NCI-H2171 treated with DMSO at 0.1 percent for 48 hours (cell line): Measurements from ENCODE around the gene DTNBP1.

Experiments
- DNase-seq: peaks from one replicate; lab custom pipeline; 2025; lab: John Stamatoyannopoulos, UW

The DTNBP1 gene

DNA sequence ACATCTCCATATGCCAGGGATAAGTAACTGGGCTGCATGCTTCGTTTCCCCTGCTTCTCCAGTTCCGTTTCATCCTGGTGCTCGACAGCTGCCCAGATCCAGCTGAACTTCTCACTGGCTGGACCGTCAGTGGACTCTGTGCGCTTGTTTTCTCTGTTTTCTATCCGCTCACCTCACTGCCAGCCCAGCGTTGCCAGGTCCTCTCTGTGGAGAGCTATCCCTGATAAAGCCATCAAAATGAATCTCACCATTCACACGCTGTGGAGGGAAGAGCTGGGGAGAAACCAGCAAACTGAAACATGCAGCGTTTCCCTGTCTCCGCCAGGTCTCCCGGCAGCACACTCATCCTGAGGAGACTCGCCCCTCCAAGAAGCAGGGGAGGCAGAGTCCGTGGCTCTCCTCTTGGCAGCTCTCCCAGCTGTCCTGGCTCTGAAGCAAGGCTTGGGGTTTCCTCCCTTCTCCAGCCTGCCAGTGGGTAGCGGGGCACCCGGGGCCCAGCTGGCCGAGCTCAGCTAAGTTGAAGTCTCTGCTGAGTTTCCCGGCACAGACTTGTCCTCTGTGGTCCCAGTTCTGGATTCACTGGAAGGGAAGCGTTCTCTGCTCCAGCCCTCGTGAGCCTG lies 160.9 kb downstream of the DTNBP1 start:
- peak; percentile 54 for DNase-seq

DNA sequence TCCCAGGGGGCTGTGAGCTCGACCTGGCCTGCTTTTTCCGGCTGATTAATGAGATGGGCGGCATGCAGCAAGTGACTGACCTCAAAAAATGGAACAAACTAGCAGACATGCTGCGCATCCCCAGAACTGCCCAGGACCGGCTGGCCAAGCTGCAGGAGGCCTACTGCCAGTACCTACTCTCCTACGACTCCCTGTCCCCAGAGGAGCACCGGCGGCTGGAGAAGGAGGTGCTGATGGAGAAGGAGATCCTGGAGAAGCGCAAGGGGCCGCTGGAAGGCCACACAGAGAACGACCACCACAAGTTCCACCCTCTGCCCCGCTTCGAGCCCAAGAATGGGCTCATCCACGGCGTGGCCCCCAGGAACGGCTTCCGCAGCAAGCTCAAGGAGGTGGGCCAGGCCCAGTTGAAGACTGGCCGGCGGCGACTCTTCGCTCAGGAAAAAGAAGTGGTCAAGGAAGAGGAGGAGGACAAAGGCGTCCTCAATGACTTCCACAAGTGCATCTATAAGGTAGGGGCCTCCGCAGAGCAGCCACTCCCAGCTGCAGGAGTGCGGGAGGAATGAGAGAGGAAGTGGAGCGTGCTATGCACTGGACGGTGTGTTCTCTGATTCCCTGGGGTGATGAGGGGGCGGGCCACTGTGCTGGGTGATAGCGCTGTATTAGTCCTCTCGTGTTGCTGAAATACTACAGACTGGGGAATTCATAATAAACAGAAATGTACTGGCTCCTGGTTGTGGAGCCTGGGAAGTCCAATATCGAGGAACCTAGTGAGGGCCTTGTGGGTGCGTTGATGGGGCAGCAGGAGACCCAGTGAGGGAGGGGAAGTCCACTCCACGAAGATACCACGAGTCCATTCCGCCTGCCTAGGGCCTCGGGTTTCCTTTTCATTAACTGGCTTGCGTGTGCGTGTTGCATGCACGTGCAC lies 161.7 kb downstream of the DTNBP1 start:
- DNase-seq, result no peak

DNA sequence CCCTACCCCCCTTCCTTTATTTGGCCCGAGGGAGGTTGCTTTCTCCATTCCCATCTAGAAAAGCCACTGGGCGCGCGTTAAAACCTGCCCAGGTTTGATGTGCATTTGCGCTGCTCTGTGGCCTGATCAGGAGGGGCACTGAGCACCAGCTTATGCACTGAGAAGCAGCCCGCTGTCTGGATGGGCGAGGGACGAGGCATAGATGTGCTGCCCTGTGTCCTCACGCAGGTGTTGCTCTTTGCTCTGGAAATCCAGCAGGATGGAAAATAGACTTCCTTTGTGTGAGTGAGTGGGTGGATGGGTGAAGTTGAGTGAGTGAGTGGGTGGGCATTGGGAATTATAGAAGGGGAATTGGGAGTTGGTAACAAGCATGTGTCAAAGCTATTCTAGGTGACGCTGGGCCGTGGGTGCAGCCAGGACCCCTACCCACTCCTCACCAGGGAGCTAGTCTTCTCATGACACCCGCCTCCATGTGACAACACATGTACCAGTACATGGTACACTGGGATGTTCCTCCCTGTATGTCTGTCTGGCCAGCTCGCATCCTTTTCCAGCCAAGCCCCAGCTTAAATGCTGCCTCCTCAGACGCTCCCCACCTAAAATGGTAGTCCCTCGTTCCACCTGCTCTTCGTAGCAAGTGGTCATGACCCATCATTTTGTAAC lies 162.6 kb downstream of the DTNBP1 start:
- no peak for DNase-seq

DNA sequence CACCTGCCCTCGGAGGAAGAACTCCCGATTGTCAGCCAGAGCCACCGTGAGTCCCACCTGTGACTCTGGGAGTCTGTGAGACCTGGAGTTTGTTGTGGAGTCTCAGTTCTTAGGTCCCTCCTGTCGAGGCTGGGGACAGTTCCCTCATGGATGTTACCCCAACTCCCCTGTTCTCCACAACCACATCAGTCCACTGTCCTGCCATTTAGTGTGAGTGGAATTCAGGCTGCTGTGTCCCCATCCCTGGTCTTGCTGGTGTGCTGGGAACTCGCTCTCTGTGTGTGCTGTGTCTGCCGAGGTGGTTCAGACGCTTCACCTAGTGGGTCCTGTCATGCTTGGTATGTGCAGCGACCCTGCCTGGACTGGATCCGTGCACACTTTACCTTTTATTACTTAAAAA lies 163.2 kb downstream of the DTNBP1 start:
- no peak for DNase-seq

DNA sequence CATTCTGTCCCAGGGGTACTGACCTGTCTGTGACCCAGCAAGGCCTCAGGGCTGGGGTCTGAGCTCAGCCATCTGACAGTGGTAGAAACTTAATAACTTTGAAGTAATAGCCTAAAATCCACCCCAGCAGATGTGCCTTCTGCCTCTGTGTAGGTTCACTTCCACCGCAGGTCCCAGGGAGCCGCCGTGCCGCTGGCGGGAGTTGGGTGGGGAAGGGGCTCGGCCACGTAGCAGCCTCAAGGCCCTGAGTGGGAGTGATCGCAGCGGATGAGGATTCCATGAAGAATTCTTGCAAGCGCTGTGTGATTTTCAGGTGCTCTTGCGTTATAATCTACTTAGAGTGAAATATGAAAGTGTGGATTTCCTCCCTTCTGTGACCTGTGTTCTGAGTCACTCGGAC lies 163.7 kb downstream of the DTNBP1 start:
- DNase-seq, result no peak

DNA sequence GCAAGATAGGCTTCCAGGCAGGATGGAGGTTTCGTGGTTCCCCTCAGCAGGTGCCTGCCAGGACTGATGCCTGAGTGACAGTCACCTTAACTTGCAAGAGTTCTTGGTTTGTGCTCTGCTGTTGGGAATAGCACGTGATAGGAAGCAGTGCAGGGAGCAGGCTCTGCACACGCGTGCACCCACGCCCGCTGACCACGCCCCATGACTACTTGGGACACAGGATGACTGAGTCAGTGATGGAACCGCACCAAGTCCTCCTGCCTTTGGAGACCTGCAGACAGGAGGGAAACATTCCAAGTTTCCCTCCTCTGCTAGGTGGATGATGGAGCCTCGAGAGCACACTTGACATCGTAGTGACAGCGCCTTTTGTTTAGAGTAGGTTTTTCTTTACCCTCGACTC lies 164.2 kb downstream of the DTNBP1 start:
- DNase-seq, result no peak

DNA sequence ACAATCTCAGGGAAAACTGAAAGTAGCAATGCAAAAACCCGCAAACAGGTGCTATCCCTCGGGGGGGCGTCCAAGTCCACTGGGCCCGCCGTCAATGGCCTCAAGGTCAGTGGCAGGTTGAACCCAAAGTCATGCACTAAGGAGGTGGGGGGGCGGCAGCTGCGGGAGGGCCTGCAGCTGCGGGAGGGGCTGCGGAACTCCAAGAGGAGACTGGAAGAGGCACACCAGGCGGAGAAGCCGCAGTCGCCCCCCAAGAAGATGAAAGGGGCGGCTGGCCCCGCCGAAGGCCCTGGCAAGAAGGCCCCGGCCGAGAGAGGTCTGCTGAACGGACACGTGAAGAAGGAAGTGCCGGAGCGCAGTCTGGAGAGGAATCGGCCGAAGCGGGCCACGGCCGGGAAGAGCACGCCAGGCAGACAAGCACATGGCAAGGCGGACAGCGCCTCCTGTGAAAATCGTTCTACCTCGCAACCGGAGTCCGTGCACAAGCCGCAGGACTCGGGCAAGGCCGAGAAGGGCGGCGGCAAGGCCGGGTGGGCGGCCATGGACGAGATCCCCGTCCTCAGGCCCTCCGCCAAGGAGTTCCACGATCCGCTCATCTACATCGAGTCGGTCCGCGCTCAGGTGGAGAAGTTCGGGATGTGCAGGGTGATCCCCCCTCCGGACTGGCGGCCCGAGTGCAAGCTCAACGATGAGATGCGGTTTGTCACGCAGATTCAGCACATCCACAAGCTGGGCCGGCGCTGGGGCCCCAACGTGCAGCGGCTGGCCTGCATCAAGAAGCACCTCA lies 166.3 kb downstream of the DTNBP1 start:
- no peak for DNase-seq

DNA sequence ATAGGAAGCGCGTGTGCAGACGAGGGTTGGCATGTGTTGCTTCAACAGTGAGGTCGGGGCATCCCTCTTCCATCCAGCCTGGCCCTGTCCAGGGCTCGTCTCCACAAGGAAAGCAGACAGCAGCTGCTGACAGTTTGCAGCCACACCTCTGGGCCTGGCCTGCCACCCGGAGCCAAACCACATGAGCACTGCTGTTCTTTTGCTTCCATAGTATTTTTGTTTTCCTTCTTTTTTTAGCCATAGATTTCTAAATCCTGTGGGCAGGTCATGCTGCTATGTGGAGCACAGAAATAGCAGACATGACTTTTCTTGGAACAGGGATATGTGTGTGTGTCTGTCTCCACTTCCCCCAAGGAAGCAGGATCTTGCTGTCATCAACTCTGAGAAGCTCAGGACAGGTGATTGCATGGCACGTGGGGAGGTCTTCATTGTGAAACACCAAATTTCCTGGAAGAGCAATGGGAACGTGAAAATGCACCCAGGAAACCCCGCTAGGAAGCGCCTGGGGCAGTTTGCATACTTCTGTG lies 167.4 kb downstream of the DTNBP1 start:
- DNase-seq, result no peak

DNA sequence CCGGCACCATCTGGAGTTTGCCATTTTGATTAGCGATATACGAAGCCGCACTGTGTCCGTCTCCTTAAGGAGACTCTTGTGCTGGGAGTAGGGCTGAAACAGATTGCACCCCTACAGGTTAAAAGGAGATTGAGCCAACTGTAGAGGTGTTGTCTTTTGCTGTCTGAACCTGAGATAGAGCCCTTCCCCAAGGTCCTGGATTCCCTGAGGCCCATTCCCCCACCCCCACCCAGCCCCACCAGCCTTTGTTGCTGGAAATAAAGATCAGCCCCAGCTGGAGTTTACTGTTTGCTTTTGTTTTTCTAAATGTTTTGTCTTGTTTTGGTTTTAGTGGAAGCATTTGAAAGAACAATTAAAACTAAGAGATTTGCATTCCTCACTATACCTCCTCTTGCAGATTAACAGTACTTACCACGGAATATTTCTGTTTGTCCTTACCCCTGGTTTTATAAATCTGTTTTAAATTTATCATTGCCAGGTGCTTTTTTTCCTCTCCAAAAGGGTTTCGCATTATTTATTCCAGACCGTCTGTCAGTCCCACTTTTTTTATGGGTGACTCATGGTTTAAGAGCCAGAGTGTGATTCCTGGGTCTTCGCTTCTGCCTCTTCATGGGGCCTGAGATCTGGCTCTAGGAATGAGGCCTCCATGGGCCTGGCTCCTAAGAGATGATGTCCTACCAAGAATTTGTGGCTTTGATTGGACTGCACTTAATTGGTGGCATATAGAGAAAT lies 169.2 kb downstream of the DTNBP1 start:
- DNase-seq, result peak; percentile 85

DNA sequence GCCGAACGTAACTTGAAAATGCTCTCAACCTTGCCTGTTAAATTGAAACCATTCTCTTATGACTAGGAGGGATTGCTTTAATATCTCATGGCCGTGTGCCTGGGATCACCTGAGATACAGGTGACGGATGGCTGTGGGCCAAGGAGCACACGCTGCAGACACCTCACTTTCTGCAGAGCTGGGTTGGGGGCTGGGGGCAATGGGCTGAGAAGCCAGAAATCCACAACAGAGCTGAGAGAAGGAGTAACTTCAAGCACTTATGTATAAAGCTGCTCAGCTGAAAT lies 170.9 kb downstream of the DTNBP1 start:
- peak; percentile 7 for DNase-seq

DNA sequence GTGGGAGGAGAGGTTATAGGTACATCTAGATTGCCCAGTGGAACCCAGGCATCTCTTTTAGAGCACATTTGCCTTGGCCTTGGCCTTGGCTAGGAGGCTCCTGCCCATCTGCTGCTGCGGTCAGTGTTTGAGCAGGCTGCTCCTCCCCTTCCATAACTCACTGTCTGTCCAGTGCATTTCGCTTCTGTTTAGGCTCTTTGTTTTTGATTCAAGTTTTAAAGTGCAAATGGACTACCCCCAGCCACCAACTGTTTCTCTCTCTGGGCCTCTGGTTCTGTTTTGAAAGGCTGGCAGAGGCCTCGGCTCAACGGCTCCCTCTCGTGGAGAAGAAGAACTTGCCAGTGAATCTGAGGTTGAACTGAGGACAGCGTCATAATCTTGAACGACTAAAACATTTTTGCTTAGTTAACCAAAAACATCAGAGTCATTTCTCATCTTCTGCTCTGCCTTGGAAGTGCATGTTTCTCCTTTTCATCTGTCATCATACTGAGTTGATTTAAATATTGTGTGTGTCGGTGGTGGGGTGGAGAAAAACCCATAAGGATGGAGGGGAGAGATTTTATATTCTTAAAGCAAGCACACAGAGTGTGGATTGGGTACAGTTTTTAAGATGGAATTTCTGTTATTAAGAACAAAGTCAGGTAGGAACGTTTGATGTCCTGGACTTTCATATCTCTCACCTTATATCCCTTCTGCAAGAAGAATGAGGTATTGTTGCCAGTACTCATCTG lies 171.4 kb downstream of the DTNBP1 start:
- DNase-seq, result peak; percentile 20

DNA sequence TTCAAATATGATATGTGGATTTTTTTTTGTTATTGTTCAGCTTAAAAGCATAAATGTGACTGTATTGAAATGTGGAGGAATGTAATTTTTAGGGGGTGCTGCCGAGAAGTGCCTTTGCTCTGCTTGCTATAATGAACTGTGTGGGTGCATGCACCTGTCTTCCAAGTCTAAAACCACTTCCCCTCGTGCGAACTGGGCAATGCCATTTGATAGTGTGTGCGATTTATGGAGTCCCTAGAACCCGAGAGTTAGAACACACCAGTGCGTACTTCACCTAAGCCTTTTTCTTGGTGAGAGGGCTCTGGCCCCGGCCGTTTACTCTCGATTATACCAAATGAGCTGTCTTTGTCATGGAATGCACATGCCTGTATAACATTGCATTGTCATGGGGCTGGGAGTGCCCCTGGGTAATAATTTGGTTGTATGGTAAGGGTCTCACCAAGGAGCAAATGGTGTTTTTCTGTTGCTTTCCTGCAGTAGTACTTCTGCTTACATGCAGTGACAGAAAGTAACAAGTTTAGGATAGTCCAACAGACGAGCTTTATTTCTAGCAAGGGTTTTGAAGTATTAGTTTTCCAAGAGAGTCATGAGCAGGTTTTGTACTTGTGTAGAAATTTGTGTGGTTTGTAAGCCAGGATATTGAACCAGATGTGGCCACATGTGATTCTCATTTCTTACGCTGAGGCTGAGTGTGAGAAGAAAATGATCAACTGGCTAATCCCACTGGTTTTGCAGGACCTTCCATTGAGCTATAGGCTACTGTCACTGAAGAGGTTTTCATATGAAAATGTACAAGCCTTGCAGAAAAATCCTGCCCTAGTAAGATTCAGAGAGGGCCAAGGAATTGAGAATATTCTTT lies 172.4 kb downstream of the DTNBP1 start:
- DNase-seq, result no peak

DNA sequence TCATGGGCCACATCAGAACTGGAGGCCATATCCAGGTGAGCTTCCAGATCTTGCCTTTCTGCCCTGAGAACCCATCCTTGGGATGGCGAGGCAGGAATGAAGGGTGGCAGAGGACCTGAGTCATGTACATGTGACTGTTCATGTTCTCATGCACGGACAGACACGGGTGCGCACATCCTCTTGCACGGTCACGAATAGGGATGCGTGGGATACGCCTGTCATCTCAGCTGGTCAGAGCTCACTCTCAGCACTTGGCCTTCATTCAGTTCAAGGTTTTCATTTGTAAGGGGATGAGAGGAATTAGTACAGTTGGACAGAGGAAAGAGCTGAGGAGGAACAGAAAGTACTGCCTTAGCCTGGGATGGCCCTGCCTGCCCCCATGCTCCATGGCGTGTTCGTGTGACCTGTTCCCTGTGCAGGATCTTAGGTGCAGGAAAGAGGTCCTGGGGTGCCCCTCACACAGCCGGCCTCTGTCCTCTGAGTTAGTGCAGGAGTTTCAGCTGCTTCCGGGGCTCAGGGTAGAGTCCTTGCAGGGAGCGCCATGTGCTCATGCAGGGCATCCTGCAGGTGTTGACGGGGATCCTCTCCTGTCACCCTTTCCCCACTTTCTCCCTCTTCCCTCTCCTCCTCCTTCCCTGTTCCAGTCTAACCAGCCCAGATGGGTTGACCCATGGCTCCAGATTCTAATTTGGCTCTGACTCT lies 173.4 kb downstream of the DTNBP1 start:
- DNase-seq, result no peak

DNA sequence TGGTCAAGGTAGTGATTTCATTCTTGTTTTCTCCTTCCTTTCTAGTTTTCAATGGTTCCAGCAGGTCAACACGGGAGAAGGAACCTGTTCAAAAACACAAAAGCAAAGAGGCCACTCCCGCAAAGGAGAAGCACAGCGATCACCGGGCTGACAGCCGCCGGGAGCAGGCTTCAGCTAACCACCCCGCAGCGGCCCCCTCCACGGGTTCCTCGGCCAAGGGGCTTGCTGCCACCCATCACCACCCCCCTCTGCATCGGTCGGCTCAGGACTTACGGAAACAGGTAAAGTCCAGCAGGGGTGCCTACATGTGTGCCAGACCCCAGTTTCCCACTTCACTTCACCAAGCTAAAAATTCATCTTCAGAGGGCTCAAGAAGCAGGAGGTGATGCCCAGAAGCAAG lies 175.6 kb downstream of the DTNBP1 start:
- DNase-seq, result no peak

DNA sequence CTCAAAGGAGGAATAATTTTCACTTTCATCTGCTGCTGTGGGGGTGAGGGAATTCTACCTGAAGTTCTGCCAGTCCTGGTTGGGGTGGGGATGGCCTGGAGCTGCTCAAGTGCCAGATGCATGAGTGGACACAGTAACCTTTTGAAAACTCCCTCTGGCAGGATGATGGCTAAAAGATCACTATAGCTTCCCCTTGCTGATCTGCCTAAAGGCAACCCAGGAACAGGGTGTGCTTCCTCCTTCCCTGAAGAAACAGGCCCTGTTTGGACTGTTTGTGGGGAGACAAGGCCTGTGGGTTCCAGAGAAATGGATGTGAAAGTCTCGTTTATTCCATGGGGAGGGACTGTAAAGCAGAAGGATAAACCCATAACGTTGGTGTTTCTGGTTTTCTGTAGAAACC lies 176.9 kb downstream of the DTNBP1 start:
- DNase-seq, result no peak

DNA sequence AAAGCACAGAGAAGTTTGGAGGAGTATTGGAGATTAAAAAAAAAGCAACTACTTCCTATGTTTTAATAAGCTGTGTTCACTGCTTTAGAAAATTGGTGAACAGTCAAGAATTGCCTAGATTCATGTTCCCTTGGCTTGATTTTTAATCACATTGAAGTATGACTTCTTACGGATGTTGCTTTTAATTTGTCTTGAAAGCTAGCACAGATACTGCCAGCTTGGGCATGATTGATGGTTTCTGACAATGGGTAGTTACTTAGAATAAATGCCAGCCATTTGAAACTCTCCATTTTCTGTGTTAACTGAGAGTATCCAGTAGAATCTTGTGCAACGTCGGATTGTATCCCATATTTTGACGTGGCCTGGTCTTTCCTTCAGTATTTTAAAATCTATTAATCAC lies 178.0 kb downstream of the DTNBP1 start:
- no peak for DNase-seq

DNA sequence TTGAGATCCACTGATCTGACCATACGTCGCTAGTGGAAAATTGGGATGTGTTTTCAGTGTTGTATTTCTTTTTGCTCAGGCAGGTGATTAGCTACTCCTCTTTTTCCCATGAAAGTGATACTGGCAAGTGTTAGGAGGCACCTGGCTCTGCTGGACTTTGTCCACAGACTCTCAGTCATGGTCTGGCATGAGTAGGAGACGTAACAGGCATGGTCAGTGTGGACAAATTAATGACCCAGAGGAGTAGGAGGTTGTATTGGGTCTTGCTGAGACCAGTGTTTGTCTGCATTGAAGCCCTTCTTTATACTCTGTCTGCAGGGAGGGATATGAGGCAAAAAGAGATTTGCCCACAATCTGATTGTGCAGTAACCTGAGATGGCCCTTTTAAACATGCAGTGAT lies 178.7 kb downstream of the DTNBP1 start:
- DNase-seq, result no peak

DNA sequence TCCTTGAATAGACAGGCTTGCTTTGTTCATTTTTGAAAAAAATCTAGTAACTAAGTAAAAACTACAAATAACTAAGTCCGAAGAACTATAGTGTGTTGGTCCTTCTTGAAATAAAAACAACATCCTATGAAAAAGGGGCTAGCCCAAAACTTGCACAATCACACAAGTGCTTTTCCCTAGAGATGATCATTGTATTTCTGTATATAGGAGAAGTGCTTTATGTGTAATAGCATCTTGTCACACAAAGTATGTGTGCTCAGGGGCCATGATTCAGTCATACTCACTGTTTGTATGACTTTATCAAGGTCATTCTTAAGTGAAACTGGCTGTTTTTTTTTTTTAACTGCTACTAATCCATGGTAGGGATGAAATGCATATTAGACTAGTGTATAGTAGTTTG lies 179.8 kb downstream of the DTNBP1 start:
- DNase-seq, result no peak
